Measurements from ENCODE around the gene LRRC74B. TPM values are rescaled to one million over a fixed set of nuclear protein-coding genes. Genes with fewer than 3 reads are reported as not detected.

The LRRC74B gene
- total and polyA plus RNA-seq, 2 experiments from 2014 or later: not detected

DNA sequence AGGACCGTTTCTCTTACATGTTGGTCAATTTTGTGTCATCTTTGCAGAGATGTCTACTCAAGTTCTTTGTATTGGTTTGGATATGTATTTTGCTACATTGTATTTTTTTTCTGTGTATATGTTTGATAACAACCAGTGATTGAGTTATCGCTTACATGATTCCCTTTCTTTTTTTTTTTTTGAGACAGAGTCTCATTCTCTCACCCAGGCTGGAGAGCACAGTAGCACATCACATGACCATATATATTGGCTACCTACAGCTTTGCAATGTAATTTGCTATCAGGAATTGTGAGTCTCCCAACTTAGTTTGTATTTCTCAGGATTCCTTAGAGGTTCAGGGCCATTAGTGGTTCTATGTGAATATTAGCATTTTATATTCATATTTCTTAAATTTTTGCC is 59.5 kb downstream of the LRRC74B start (continued):
- TF ChIP-seq, protein P1, sequence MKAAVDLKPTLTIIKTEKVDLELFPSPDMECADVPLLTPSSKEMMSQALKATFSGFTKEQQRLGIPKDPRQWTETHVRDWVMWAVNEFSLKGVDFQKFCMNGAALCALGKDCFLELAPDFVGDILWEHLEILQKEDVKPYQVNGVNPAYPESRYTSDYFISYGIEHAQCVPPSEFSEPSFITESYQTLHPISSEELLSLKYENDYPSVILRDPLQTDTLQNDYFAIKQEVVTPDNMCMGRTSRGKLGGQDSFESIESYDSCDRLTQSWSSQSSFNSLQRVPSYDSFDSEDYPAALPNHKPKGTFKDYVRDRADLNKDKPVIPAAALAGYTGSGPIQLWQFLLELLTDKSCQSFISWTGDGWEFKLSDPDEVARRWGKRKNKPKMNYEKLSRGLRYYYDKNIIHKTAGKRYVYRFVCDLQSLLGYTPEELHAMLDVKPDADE (IDR thresholded peaks at IDR 0.05): no peak
- TF ChIP-seq ZNF114 (CRISPR knock-in tag; IDR thresholded peaks at IDR 0.05) (no peak), EZH2phosphoT487 (IDR thresholded peaks at IDR 0.05; ENCODE audit: unreplicated experiment) (no peak), STAT1 (IDR thresholded peaks at IDR 0.05; ENCODE audit: unreplicated experiment) (no peak), NANOG (IDR thresholded peaks at IDR 0.05; ENCODE audit: borderline replicate concordance) (no peak), JUNB (IDR thresholded peaks at IDR 0.05; ENCODE audit: unreplicated experiment) (no peak)
- TF ChIP-seq, protein P2, sequence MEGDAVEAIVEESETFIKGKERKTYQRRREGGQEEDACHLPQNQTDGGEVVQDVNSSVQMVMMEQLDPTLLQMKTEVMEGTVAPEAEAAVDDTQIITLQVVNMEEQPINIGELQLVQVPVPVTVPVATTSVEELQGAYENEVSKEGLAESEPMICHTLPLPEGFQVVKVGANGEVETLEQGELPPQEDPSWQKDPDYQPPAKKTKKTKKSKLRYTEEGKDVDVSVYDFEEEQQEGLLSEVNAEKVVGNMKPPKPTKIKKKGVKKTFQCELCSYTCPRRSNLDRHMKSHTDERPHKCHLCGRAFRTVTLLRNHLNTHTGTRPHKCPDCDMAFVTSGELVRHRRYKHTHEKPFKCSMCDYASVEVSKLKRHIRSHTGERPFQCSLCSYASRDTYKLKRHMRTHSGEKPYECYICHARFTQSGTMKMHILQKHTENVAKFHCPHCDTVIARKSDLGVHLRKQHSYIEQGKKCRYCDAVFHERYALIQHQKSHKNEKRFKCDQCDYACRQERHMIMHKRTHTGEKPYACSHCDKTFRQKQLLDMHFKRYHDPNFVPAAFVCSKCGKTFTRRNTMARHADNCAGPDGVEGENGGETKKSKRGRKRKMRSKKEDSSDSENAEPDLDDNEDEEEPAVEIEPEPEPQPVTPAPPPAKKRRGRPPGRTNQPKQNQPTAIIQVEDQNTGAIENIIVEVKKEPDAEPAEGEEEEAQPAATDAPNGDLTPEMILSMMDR (conservative IDR thresholded peaks at IDR 0.05; ENCODE audit: low read depth in 2 of 2): no peak

DNA sequence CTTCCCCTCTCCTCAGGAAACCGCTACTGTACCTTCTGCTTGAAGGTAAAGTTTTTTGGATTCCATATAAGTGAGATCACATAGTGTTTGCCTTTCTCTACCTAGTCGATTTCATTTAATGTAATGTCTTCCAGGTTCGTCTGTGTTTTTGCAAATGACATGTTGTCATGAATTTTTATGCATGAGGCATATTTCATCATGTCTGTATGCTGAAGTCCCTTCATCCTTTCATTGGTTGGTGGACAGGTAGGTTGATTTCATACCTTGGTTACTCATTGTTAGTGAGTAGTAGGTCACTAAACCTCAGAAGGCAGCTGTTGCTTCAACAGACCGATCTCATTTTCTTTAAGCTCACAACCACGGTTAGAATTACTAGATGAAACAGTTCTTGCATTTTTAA is 60.3 kb downstream of the LRRC74B start:
- H3K4me3 ChIP-seq: no peak overlapping the region
- Mint-ChIP-seq H3K27ac (no peak overlapping the region), H3K4me1 (peaks cover 13% of the 10 kb centered on the region), H3K27me3 (ENCODE audit: insufficient read depth, low read depth, poor library complexity) (peaks cover 2% of the 10 kb centered on the region), H3K9me3 (no peaks in the 10 kb centered on the region), H3K36me3 (ENCODE audit: low read depth) (no peaks in the 10 kb centered on the region), H3K4me3 (no peak overlapping the region)
- peaks cover 4% of the 10 kb centered on the region for H4K20me1 ChIP-seq (replicated peaks; ENCODE audit: insufficient read depth)
- no peak overlapping the region for H3K27ac ChIP-seq (ENCODE audit: low read depth)
- TF ChIP-seq, protein P1 (IDR thresholded peaks at IDR 0.05): no peak
- no peak for TF ChIP-seq EZH2 (IDR thresholded peaks at IDR 0.05; ENCODE audit: low read depth, unreplicated experiment)
- no peak for TF ChIP-seq NANOG (IDR thresholded peaks at IDR 0.05; ENCODE audit: borderline replicate concordance)
- TF ChIP-seq JUNB (IDR thresholded peaks at IDR 0.05; ENCODE audit: unreplicated experiment): no peak
- no peak for TF ChIP-seq POLR2AphosphoS5 (IDR thresholded peaks at IDR 0.05; ENCODE audit: low read depth)
- no peak for TF ChIP-seq CREB1 (CRISPR knock-in tag; IDR thresholded peaks at IDR 0.05; ENCODE audit: low read depth)
- ATAC-seq (no peak), DNase-seq (ENCODE audit: low spot score) (no peak)
- H3K4me1 ChIP-seq (ENCODE audit: insufficient read depth): no peaks in the 10 kb centered on the region
- H3K36me3 ChIP-seq (ENCODE audit: insufficient read depth): no peaks in the 10 kb centered on the region
- no peak overlapping the region for H2AFZ ChIP-seq
- H3K9me2 ChIP-seq (ENCODE audit: insufficient read depth): no peaks in the 10 kb centered on the region
- H3K79me2 ChIP-seq (replicated peaks; ENCODE audit: insufficient read depth): no peaks in the 10 kb centered on the region
- H3F3A ChIP-seq (replicated peaks; ENCODE audit: low read depth): no peaks in the 10 kb centered on the region
- H3K27me3 ChIP-seq (ENCODE audit: insufficient read depth): peaks cover 8% of the 10 kb centered on the region; the same call in 1 of the 2 replicates
- no peak overlapping the region for H3K4me2 ChIP-seq
